DOHH2 (cell line): Measurements from ENCODE around the gene PCARE.
"Not testable (repeated sequence)": the region's sequence is repeated elsewhere in the genome, so short reads cannot be mapped to it uniquely, and the experiment has no call there.

ENCODE experiments used
- H3F3A ChIP-seq: fragments of 200-600 bp; sonication (generic), shearing (Covaris generic); 2 replicates; pipeline ENCODE4 v1.6.0; 2016; ENCODE audit warnings: antibody characterized with exemption, mild to moderate bottlenecking; ENCODE audit not compliant: control insufficient read depth, insufficient read depth
- H3K27ac ChIP-seq: fragments of 200-600 bp; sonication (generic); 2 replicates; pipeline ENCODE4 v1.5.1; 2014; ENCODE audit warnings: low read depth, mild to moderate bottlenecking, low read length, moderate library complexity
- H3K27me3 ChIP-seq: fragments of 200-600 bp; sonication (generic); 2 replicates; pipeline ENCODE4 v1.6.1; 2014; ENCODE audit warnings: mild to moderate bottlenecking, low read length, mixed read lengths; ENCODE audit not compliant: control insufficient read depth
- H3K36me3 ChIP-seq: fragments of 200-600 bp; sonication (generic); 2 replicates; pipeline ENCODE4 v1.6.1; 2014; ENCODE audit warnings: mild to moderate bottlenecking, low read length, moderate library complexity, mixed read lengths; ENCODE audit not compliant: control insufficient read depth
- H3K4me1 ChIP-seq: fragments of 200-600 bp; sonication (generic); 2 replicates; pipeline ENCODE4 v1.6.1; 2014; ENCODE audit warnings: mild to moderate bottlenecking, low read length, mixed read lengths; ENCODE audit not compliant: control insufficient read depth
- H3K4me2 ChIP-seq: fragments of 200-600 bp; sonication (generic); 2 replicates; pipeline ENCODE4 v1.6.0; 2014; ENCODE audit warnings: mild to moderate bottlenecking, low read length, moderate library complexity
- H3K4me3 ChIP-seq: fragments of 200-600 bp; sonication (generic); 2 replicates; pipeline ENCODE4 v1.5.1; 2014; ENCODE audit warnings: mild to moderate bottlenecking, low read length, mixed read lengths
- H3K79me2 ChIP-seq: fragments of 200-600 bp; sonication (generic); 2 replicates; pipeline ENCODE4 v1.6.1; 2014; ENCODE audit warnings: mild to moderate bottlenecking, low read length, mixed read lengths; ENCODE audit not compliant: control insufficient read depth
- H3K9me2 ChIP-seq: fragments of 200-600 bp; sonication (generic); replicated peaks from 2 replicates; pipeline ENCODE4 v1.6.1; 2014; ENCODE audit warnings: mild to moderate bottlenecking, low read length, mixed read lengths; ENCODE audit not compliant: control insufficient read depth
- H3K9me3 ChIP-seq: fragments of 200-600 bp; sonication (generic); 2 replicates; pipeline ENCODE4 v1.6.1; 2014; ENCODE audit warnings: antibody characterized with exemption, low read length, mixed read lengths; ENCODE audit not compliant: control insufficient read depth, insufficient read depth
- H4K20me1 ChIP-seq: fragments of 200-600 bp; sonication (generic); 2 replicates; pipeline ENCODE4 v1.6.0; 2014; ENCODE audit warnings: low read depth, mild to moderate bottlenecking, antibody characterized with exemption, low read length, moderate library complexity; ENCODE audit not compliant: control insufficient read depth, insufficient read depth
- EZH2phosphoT487 ChIP-seq: fragments of 200-600 bp; sonication (generic); IDR thresholded peaks from 2 replicates; pipeline ENCODE4 v1.6.1; 2017; ENCODE audit warnings: borderline replicate concordance, mild to moderate bottlenecking, antibody characterized with exemption, low read length, moderate library complexity, mixed read lengths
- TF ChIP-seq, protein P1 (sequence below): fragments of 200-600 bp; sonication (generic); IDR thresholded peaks from one replicate; pipeline ENCODE4 v1.5.1; 2014; ENCODE audit warnings: antibody characterized with exemption, mild to moderate bottlenecking, low read depth, low read length; ENCODE audit not compliant: poor library complexity, severe bottlenecking

PCARE gene

GRCh38 chr2:29109246-29109645, 34.9 kb upstream of the PCARE start:
- Histone ChIP-seq H3K27ac (no peak overlapping the region), H3K9me3 (no peaks in the 10 kb centered on the region), H3F3A (no peaks in the 10 kb centered on the region), H3K9me2 (no peaks in the 10 kb centered on the region), H3K79me2 (no peaks in the 10 kb centered on the region), H3K4me3 (no peak overlapping the region), H4K20me1 (no peaks in the 10 kb centered on the region), H3K4me2 (no peak overlapping the region), H3K27me3 (peaks cover 53% of the 10 kb centered on the region), H3K36me3 (no peaks in the 10 kb centered on the region), H3K4me1 (no peaks in the 10 kb centered on the region)
- no peak for TF ChIP-seq EZH2phosphoT487
- TF ChIP-seq, protein P1, sequence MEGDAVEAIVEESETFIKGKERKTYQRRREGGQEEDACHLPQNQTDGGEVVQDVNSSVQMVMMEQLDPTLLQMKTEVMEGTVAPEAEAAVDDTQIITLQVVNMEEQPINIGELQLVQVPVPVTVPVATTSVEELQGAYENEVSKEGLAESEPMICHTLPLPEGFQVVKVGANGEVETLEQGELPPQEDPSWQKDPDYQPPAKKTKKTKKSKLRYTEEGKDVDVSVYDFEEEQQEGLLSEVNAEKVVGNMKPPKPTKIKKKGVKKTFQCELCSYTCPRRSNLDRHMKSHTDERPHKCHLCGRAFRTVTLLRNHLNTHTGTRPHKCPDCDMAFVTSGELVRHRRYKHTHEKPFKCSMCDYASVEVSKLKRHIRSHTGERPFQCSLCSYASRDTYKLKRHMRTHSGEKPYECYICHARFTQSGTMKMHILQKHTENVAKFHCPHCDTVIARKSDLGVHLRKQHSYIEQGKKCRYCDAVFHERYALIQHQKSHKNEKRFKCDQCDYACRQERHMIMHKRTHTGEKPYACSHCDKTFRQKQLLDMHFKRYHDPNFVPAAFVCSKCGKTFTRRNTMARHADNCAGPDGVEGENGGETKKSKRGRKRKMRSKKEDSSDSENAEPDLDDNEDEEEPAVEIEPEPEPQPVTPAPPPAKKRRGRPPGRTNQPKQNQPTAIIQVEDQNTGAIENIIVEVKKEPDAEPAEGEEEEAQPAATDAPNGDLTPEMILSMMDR: no peak

DNA sequence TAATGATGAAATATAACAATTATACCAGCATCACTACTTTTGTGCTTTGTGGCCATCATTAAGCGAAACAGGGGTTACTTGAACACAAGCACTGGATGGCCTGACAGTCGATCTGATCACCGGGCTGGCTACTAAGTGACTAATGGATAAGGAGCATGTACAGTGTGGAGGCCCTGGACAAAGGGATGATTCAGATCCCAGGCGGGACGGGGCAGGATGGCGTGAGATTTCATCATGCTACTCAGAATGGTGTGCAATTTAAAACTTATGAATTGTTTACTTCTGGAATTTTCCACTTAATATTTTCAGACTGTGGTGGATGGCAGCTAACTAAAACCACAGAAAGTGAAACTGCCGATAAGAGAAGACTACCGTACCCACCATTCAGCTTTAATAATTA, 33.9 kb upstream of the PCARE start:
- H4K20me1 ChIP-seq: no peaks in the 10 kb centered on the region
- TF ChIP-seq EZH2phosphoT487: no peak
- TF ChIP-seq, protein P1: no peak
- H3K36me3 ChIP-seq: no peaks in the 10 kb centered on the region
- H3K27me3 ChIP-seq: peaks cover 43% of the 10 kb centered on the region
- no peak overlapping the region for H3K4me3 ChIP-seq
- H3K27ac ChIP-seq: no peak overlapping the region
- no peaks in the 10 kb centered on the region for H3K9me3 ChIP-seq
- H3K9me2 ChIP-seq: no peaks in the 10 kb centered on the region
- no peaks in the 10 kb centered on the region for H3F3A ChIP-seq
- H3K79me2 ChIP-seq: no peaks in the 10 kb centered on the region
- no peaks in the 10 kb centered on the region for H3K4me1 ChIP-seq
- no peak overlapping the region for H3K4me2 ChIP-seq

DNA sequence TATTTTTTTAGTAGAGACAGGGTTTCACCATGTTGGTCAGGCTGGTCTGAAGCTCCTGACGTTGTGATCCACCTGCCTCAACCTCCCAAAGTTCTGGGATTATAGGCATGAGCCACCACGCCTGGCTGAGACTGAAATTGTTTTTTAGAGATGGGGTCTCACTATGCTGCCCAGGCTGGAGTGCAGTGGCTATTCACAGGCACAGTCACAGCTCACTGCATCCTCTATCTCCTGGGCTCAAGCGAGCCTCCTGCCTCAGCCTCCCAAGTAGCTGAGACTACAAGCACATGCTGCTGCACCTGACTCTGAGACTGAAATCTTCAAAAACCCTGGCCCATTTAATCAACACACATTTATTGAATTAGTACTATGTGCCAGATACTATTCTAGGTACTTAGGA, 33.2 kb upstream of the PCARE start:
- not testable (repeated sequence) for H3K4me1 ChIP-seq, H3K9me2 ChIP-seq, H4K20me1 ChIP-seq, H3K4me3 ChIP-seq, H3K9me3 ChIP-seq, H3K4me2 ChIP-seq, H3F3A ChIP-seq, H3K36me3 ChIP-seq, H3K27ac ChIP-seq, H3K79me2 ChIP-seq
- H3K27me3 ChIP-seq: peaks cover 36% of the 10 kb centered on the region

DNA sequence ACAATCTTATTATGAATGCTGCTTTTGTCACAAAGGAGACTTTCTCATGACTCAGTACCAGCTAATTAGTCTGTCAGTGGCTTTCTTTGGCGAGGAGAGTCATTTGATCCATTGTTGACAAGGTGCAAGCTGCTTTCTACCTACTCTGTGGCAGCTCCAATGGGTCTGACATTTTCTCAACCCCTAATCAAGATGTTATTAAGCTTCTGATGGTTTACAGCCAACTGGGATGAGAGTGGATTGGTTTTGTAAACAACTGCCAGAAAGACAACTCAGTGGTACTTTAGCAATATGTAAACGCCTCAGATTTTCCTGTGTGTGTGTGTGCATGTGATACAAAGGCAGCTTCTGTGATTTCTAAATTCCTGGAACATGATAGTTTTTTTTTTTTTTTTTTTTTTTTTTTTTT, 32.7 kb upstream of the PCARE start:
- Histone ChIP-seq H3K9me3 (no peaks in the 10 kb centered on the region), H3K79me2 (no peaks in the 10 kb centered on the region), H4K20me1 (no peaks in the 10 kb centered on the region), H3K27ac (no peak overlapping the region), H3F3A (no peaks in the 10 kb centered on the region), H3K4me3 (no peak overlapping the region), H3K36me3 (no peaks in the 10 kb centered on the region), H3K27me3 (peaks cover 33% of the 10 kb centered on the region), H3K4me1 (no peaks in the 10 kb centered on the region), H3K4me2 (no peak overlapping the region), H3K9me2 (no peaks in the 10 kb centered on the region)
- no peak for TF ChIP-seq EZH2phosphoT487
- TF ChIP-seq, protein P1: no peak
